ENCODE results near the gene ALG12. TPM values are rescaled to one million over a fixed set of nuclear protein-coding genes. Genes with fewer than 3 reads are reported as not detected.
A peak's percentile ranks its signal among the peaks of the same experiment; 100 is the strongest.

Gene ALG12
- total and polyA plus RNA-seq, 2 of the 13 experiments (the other 11 are each of a cell fraction or from before 2014, with no cell fraction given), result 7.8 to 15.8 TPM

- TF ChIP-seq, protein P1, sequence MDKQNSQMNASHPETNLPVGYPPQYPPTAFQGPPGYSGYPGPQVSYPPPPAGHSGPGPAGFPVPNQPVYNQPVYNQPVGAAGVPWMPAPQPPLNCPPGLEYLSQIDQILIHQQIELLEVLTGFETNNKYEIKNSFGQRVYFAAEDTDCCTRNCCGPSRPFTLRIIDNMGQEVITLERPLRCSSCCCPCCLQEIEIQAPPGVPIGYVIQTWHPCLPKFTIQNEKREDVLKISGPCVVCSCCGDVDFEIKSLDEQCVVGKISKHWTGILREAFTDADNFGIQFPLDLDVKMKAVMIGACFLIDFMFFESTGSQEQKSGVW (CRISPR knock-in tag; IDR thresholded peaks at IDR 0.05; ENCODE audit: borderline replicate concordance), result no peak
- TF ChIP-seq ZNF569 (CRISPR knock-in tag; IDR thresholded peaks at IDR 0.05; ENCODE audit: borderline replicate concordance), result no peak
- peak; percentile 77 for TF ChIP-seq ZFY (CRISPR knock-in tag; IDR thresholded peaks at IDR 0.05)
- TF ChIP-seq, protein P2, sequence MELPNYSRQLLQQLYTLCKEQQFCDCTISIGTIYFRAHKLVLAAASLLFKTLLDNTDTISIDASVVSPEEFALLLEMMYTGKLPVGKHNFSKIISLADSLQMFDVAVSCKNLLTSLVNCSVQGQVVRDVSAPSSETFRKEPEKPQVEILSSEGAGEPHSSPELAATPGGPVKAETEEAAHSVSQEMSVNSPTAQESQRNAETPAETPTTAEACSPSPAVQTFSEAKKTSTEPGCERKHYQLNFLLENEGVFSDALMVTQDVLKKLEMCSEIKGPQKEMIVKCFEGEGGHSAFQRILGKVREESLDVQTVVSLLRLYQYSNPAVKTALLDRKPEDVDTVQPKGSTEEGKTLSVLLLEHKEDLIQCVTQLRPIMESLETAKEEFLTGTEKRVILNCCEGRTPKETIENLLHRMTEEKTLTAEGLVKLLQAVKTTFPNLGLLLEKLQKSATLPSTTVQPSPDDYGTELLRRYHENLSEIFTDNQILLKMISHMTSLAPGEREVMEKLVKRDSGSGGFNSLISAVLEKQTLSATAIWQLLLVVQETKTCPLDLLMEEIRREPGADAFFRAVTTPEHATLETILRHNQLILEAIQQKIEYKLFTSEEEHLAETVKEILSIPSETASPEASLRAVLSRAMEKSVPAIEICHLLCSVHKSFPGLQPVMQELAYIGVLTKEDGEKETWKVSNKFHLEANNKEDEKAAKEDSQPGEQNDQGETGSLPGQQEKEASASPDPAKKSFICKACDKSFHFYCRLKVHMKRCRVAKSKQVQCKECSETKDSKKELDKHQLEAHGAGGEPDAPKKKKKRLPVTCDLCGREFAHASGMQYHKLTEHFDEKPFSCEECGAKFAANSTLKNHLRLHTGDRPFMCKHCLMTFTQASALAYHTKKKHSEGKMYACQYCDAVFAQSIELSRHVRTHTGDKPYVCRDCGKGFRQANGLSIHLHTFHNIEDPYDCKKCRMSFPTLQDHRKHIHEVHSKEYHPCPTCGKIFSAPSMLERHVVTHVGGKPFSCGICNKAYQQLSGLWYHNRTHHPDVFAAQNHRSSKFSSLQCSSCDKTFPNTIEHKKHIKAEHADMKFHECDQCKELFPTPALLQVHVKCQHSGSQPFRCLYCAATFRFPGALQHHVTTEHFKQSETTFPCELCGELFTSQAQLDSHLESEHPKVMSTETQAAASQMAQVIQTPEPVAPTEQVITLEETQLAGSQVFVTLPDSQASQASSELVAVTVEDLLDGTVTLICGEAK (IDR thresholded peaks at IDR 0.05), result no peak
- TF ChIP-seq, protein P2 (CRISPR knock-in tag; IDR thresholded peaks at IDR 0.05), result peak; percentile 77
- TF ChIP-seq ZNF414 (CRISPR knock-in tag; IDR thresholded peaks at IDR 0.05), result no peak; the same call in 1 of the 2 replicates
- TF ChIP-seq DR1 (CRISPR knock-in tag; IDR thresholded peaks at IDR 0.05), result peak; percentile 36; the same call in 1 of the 2 replicates
- TF ChIP-seq, protein P3, sequence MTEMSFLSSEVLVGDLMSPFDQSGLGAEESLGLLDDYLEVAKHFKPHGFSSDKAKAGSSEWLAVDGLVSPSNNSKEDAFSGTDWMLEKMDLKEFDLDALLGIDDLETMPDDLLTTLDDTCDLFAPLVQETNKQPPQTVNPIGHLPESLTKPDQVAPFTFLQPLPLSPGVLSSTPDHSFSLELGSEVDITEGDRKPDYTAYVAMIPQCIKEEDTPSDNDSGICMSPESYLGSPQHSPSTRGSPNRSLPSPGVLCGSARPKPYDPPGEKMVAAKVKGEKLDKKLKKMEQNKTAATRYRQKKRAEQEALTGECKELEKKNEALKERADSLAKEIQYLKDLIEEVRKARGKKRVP (CRISPR knock-in tag; IDR thresholded peaks at IDR 0.05), result no peak
- peak; percentile 46; the same call in 1 of the 2 replicates for TF ChIP-seq GFI1 (CRISPR knock-in tag; IDR thresholded peaks at IDR 0.05; ENCODE audit: borderline replicate concordance)
- no peak for TF ChIP-seq ZNF839 (CRISPR knock-in tag; IDR thresholded peaks at IDR 0.05; ENCODE audit: borderline replicate concordance)
- no peak; the same call in 1 of the 2 replicates for TF ChIP-seq TARDBP (CRISPR knock-in tag; IDR thresholded peaks at IDR 0.05)
- no peak for TF ChIP-seq RFX1 (IDR thresholded peaks at IDR 0.05)
- no peak for TF ChIP-seq ZNF44 (CRISPR knock-in tag; IDR thresholded peaks at IDR 0.05)
- no peak for TF ChIP-seq TBP (CRISPR knock-in tag; IDR thresholded peaks at IDR 0.05)
- peak; percentile 27; the same call in 1 of the 2 replicates for TF ChIP-seq IRF2 (CRISPR knock-in tag; IDR thresholded peaks at IDR 0.05)
- TF ChIP-seq SOX5 (CRISPR knock-in tag; IDR thresholded peaks at IDR 0.05; ENCODE audit: borderline replicate concordance), result peak; percentile 70; the same call in 1 of the 2 replicates
- TF ChIP-seq SAFB2 (CRISPR knock-in tag; IDR thresholded peaks at IDR 0.05; ENCODE audit: borderline replicate concordance, low read depth), result peak; percentile 47; the same call in 1 of the 2 replicates
Observed at GRCh38 chr22:49948958-49949913, 31.0 kb upstream of the ALG12 start (continued).
